Bone marrow (tissue), 2 donors: Measurements from ENCODE around the gene FBH1.
"Not testable (repeated sequence)": the region's sequence is repeated elsewhere in the genome, so short reads cannot be mapped to it uniquely, and the experiment has no call there.

ENCODE experiments used
- DNase-seq, 2 donors: peaks; one replicate each; lab custom pipeline; 2025; lab: John Stamatoyannopoulos, UW

FBH1 gene

DNA sequence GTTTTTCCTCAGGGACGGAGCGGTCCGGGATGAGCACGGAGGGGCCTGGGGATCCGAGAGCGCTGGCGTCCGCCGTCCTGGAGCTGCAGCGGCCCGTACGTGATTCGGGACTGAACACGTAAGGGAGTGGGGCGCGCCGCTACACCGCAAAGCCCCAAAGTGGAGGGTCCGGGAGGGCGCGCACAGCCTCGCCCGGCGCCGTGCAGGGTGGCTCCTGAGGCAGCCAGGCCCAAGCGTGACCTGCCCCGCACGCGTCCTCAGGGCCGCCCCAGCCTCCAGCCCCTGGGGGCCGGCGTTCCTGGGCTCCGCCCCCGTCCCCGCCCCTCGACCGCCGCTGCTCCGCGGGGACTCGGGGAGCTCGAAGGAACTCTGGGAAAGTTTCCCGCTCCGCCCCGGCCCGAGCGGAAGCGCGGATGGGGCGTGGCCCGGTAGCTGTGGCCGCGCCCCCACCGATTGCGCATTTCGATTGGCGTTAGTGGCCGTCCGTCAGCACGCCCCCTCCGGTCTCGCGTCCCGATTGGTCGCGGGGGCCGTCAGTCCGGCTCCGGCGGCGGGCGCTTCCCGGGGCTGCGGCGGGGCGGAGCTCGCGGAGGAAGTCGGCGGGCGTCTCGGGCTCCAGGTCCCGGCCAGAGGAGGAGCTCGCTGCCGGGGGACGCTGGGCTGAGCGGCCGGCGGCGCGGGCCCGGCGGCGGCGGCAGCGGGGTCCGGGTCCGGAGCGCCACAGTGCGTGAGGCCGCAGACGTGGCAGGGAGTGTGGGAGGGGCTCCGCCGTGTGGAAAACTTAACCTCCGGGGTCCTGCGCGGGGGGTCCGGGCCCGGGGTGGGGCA, at the start of gene FBH1, which contains the start of gene ANKRD16:
Gene FBH1, plus strand, starts transcription at position 620 of the 828 bp plus-strand sequence. Its CDS starts 103 bp downstream, at position 723.
Gene ANKRD16, minus strand, starts transcription at position 270 of the 828 bp plus-strand sequence. CDS start 539 bp downstream, outside the sequence.
- peak; percentile 91 to 96 for DNase-seq

DNA sequence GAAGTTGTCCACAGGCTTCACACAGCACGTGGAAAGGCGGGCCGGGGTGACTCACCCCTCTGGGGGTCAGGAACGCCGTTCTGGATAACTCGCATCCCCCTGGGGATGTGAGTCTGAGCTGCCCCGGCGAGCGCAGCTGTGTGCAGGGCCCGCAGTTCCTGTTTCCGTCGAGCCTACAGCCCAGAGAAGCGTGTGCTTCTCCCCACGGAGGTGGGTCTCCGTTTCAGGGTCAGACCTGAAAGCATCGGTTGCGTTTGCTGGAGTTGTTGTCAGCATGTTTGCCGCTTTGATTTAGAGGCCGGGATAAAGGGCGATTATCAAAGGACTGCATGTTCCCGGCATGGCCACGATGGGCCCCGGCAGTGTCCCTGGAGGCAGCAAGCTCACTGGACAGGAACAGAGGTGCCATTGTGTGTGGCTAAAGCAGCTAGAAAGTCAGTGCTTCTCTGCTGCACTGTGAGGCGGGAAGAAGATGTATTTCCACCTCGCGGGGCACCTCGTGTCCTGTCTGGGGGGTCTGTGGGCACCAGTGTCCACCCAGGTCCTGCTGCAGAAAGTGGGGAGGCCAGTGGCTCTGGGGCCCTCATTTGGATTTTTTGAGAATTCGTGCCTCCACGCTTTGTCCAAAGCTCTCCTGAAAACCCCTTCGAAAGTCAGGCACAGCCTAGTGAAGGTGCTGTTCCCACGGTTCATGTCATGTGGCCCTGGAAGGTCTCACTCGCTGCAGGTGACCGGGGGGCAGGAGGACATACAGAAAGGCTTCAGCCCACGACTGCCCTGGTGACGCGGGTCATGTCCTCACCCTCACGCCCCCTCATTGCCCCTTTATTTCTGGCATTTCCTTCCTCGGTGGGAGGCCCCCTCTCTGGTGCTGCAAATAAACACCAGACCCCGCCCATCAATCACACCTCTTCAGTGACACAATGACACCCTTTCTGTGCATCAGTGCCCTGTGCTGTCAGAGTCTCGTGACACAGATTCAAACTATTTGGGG, 49.4 kb upstream of the FBH1 start:
- peak in 1 of 2 donors; percentile 15 for DNase-seq

DNA sequence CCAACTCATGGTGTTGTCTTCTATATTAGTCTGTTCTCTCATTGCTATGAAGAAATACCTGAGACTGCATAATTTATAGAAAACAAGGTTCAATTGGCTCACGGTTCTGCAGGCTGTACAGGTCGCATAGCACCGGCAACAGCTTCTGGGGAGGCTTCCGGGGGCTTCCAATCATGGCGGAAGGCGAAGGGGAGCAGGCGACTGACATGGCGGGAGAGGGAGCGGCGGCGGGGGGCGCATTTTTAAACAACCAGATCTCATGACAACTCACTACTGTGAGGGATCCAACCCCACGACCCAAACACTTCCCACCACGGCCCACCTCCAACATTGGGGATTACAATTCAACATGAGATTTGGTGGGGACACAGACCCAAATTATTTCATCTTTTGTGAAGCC, 48.1 kb upstream of the FBH1 start:
- no peak for DNase-seq

DNA sequence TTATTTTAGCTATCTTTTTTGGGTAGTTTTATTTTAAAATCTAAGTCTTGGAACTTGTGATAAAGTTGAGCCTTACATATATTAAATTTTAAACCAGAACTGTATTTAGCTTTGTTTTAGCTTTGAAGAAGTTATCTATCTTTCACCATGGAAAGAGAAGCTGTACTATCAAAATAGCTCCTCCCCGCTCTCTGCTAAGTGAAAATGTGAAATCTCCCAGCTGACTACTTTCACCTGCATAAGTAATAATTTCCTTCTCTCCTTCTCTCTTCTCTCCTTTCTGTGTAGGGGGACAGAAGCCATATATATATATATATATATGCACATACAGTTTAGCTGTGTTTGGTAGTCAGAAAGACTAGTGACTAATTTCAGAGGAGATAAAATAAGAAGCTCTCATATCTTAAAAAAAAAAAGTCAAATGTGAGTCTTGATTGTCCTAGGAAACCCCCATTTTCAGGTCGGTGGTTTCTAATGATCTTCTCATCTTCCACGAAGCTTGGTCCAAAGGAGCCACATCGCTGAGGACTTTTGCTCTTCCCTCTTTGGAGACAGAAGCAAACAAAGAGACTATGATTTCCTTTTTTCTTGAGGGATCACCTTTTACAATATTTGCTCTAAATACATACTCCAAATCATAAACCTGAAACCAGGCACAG, 46.2 kb upstream of the FBH1 start:
- no peak for DNase-seq

DNA sequence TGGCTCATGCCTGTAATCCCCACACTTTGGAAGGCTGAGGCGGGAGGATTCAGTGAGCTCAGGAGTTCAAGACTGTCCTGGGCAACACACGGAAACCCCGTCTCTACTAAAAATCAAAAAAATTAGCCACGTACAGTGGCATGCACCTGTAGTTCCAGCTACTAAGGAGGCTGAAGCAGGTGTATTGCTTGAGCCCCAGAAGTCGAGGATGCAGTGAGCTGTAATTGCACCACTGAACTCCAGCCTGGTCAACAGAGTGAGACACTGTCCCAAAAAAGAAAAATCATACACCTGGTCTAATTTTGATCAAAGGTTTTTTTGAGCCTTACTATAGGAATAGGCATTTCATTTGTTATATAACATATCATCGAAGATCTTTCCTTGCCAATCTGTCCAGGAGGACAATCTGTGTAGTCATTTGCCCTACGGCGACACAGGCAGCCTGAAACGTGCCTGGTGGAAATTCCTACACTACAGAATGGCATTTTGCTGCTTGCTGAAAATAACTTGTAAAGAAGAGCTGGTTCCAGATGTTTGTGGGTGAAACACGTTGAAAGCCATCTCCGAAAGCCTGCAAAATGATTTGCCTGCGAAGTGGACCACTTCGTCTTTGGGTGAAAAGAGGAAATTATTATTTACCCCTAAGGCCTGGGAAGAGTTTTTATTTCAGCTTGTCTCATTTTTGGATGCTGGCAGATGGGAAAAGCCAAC, 45.5 kb upstream of the FBH1 start:
- DNase-seq, result no peak

GRCh38 chr10:5846667-5847066, 43.4 kb upstream of the FBH1 start:
- not testable (repeated sequence) for DNase-seq

DNA sequence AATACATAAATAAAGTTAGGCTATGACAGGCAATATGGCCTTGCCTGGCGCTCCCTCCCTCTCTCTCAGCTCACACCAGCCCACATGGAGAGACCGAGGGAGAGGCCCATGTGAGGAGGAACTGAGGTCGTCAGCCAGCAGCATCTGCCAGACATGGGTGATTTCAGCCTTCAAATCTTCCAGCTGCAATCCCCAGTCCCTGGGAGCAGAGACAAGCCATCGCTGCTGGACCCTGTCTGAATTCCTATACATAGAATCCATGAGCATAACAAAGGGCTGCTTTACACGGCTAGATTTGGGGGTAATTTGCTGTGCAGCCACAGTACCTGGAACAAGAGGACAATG, 35.9 kb upstream of the FBH1 start:
- no peak for DNase-seq

- DNase-seq, result no peak
Observed at GRCh38 chr10:5855979-5856700, 33.9 kb upstream of the FBH1 start.

DNA sequence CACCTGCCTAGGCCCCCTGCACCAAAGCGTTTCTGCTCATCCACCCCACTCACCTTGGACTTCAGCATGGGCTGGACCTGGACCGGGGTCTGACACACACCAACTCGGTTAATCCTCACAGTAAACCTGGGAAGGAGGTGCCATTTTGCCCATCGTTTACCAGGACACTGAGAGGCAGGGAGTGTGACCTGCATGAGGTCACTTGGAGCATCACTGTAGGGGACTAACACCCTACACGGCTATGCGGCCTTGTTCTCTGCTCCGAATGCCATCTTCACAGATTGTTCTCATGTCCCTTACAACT, 33.4 kb upstream of the FBH1 start:
- DNase-seq, result no peak

- no peak for DNase-seq
Observed at GRCh38 chr10:5858811-5859210, 31.2 kb upstream of the FBH1 start.

GRCh38 chr10:5860066-5860465, 30.0 kb upstream of the FBH1 start:
- DNase-seq, result no peak

- no peak for DNase-seq
Observed at GRCh38 chr10:5862360-5862961, 27.6 kb upstream of the FBH1 start.

DNA sequence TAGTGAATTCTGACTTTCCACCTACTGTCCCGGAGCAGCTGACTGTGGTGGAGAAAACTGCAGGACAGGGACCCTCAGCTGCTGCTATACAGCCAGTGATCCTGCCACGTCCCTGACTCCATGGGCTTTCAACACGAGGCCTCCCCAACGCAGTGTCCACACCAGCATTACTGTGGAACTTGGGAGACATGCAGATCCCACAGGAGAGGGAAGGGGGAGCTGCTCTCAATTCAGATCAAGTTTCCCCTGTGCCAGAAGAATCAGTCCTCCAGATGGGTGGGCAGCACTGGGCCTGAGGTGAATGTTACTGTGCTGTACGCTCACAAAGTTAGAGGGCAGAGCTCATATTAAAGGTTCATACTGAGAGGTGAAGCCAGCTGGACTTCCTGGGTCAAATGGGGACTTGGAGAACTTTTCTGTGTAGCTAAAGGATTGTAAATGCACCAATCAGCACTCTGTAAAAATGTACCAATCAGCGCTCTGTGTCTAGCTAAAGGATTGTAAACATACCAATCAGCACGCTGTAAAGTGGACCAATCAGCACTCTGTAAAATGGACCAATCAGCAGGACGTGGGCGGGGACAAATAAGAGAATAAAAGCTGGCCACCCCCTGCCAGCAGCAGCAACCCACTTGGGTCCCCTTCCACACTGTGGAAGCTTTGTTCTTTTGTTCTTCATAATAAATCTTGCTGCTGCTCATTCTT, 26.9 kb upstream of the FBH1 start:
- DNase-seq, result not testable (repeated sequence)

DNA sequence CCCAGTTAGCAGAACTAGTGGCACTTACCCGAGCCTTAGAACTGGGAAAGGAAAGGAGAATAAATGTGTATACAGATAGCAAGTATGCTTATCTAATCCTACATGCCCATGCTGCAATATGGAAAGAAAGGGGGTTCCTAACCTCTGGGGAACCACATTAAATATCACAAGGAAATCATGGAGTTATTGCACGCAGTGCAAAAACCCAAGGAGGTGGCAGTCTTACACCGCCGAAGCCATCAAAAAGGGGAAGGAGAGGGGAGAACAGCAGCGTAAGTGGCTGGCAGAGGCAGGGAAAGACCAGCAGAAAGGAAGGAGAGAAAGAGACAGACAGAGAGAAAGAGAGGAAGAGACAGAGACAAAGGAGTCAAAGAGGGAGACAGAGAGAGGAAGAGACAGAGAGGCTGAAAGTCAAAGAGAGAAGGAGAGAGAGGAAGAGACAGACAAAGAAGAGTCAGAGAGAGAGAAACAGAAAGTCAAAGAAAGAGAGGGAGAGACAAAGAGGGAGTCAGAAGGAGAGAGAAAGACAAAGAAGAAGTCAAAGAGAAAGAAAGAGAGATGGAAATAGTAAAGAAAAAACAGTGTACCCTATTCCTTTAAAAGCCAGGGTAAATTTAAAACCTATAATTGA, 23.5 kb upstream of the FBH1 start:
- DNase-seq, result peak in 1 of 2 donors; percentile 10

- not testable (repeated sequence) for DNase-seq
Observed at GRCh38 chr10:5867091-5867615, 22.9 kb upstream of the FBH1 start.

- DNase-seq, result not testable (repeated sequence)
Observed at GRCh38 chr10:5868383-5868782, 21.7 kb upstream of the FBH1 start.

DNA sequence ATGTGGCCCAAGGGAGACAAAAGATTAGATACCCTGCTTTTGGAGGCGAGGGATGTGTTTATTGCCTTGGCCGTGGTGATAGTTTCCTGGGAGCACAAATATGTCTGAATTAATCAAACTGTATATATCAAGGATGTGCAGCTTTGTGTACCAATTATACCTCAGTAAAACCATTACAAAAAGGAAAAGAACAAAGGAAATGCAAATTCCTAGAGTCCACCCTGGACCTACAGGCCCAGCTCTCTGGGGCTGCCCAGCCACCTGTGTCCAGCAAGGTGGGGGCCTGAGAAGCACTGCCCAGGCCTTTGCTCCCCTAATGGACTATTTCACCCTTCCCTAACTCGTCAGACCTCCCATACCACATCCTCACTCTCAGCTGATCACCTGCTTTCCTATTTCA, 20.9 kb upstream of the FBH1 start:
- DNase-seq, result no peak

DNA sequence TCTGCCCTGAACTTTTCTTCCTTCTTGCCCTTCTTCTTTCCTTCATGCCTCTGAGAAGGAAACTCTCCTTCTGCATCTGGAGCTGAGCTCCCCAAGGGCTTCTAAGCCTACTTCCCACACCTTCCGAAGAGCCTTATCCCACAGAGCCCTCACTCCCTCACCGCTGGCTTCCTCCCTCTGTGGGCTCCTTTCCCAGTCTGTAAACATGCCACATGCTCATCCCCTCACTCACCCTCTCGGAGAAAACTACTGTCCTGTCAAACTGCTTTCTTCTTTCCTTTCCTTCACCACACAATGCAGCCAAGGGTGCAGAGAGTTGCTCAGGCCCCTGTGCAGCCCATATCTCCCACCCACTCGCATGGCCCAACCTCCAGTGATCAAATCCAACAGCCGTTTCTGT, 18.4 kb upstream of the FBH1 start:
- DNase-seq, result no peak

GRCh38 chr10:5873515-5873995, 16.5 kb upstream of the FBH1 start:
- peak; percentile 9 to 82 for DNase-seq
